WI38 (cell line): ENCODE results near the gene CASP8AP2.
"Not testable (repeated sequence)": the region's sequence is repeated elsewhere in the genome, so short reads cannot be mapped to it uniquely, and the experiment has no call there.

Experiments
- H3K4me3 ChIP-seq: 2 replicates; pipeline ENCODE4 v1.5.1; 2011; ENCODE audit warnings: low read depth, mild to moderate bottlenecking, control low read depth, low read length
- CTCF ChIP-seq: IDR thresholded peaks from 2 replicates; pipeline ENCODE4 v1.5.1; 2012; ENCODE audit warnings: low read depth, mild to moderate bottlenecking, control low read depth, low read length

The CASP8AP2 gene

GRCh38 chr6:89799756-89800155 is 29.9 kb upstream of the CASP8AP2 start:
- TF ChIP-seq CTCF = no peak
- no peak overlapping the region for H3K4me3 ChIP-seq

- TF ChIP-seq CTCF = no peak
- H3K4me3 ChIP-seq = no peak overlapping the region
Observed at GRCh38 chr6:89803271-89803670, 26.4 kb upstream of the CASP8AP2 start.

- TF ChIP-seq CTCF = no peak
- no peak overlapping the region for H3K4me3 ChIP-seq
Observed at GRCh38 chr6:89805814-89806371, 23.8 kb upstream of the CASP8AP2 start.

- no peak for TF ChIP-seq CTCF
- H3K4me3 ChIP-seq = no peak overlapping the region
Observed at GRCh38 chr6:89807581-89807980, 22.1 kb upstream of the CASP8AP2 start.

GRCh38 chr6:89813422-89813821 is 16.3 kb upstream of the CASP8AP2 start:
- not testable (repeated sequence) for H3K4me3 ChIP-seq

- no peak overlapping the region for H3K4me3 ChIP-seq
- no peak for TF ChIP-seq CTCF
Observed at GRCh38 chr6:89817481-89817880, 12.2 kb upstream of the CASP8AP2 start.

GRCh38 chr6:89818977-89819335 is 10.7 kb upstream of the CASP8AP2 start:
- peak overlapping the region; percentile 96 for H3K4me3 ChIP-seq
- TF ChIP-seq CTCF = no peak
